ENCODE results near the gene TNRC6A. TPM values are rescaled to one million over a fixed set of nuclear protein-coding genes. Genes with fewer than 3 reads are reported as not detected.
"Not testable (repeated sequence)": the region's sequence is repeated elsewhere in the genome, so short reads cannot be mapped to it uniquely, and the experiment has no call there.

Gene TNRC6A
- polyA plus RNA-seq, 1 donor = 101 TPM

DNA sequence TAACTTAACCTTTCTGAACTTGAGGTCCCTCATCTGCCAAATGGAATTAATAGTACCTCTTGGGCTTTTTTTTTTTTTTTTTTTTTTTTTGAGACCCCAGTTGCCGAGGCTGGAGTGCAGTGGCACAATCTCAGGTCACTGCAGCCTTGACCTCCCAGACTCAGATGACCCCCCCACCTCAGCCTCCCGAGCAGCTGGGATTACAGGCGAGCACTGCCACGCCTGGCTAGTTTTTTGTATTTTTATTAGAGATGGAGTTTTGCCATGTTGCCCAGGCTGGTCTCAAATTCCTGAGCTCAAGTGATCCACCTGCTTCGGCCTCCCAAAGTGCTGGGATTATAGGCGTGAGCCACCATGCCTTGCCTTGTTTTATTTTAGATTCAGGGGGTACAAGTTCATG lies 83.4 kb downstream of the TNRC6A start:
- not testable (repeated sequence) for DNase-seq

- no peak for DNase-seq
These were observed 85.6 kb downstream of the TNRC6A start for GRCh38 chr16:24815021-24815420.

DNA sequence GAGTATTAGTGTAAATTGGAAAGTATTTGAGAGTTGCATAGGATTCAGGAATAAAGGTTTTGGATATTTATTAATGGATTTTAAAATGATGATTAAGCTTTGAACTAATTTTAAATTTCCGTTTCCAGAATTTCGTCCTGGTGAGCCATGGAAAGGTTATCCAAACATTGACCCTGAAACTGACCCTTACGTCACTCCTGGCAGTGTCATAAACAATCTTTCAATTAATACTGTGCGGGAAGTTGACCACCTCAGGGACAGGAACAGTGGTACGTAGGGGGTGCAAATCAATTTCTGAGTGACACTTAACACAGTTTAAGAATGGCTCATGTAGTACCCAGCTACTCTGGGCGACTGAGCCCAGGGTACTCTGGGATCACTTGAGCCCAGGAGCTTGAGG lies 87.2 kb downstream of the TNRC6A start:
- no peak for DNase-seq

DNA sequence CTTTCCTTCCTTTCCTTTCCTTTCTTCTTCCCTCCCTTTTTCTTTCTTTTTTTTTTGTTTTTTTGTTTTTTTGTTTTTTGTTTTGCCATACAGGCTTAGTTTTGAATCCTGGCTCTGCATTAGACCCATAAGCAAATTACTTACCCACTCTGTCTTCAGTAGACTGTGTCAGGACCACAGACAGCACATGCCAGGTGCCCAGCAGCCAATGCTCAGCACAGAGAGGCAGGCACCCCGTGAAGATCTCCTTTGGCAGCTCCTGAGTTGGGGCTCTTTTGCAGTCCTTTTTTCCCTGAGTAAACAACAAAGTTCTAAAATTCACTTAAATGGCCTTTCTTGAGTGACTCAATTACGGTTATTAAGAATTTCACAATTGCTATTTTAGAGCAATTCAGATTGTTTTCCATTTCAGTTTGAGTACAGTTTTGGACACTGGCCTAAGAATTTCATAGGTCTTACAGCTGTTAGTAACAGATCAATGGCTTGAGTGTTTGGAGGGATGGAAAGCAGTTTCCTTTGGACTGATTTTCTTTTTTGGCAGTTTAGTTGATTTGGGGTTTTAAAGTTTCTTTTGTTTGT lies 90.1 kb downstream of the TNRC6A start:
- no peak for DNase-seq

GRCh38 chr16:24820522-24820921 lies 91.1 kb downstream of the TNRC6A start:
- DNase-seq = no peak

DNA sequence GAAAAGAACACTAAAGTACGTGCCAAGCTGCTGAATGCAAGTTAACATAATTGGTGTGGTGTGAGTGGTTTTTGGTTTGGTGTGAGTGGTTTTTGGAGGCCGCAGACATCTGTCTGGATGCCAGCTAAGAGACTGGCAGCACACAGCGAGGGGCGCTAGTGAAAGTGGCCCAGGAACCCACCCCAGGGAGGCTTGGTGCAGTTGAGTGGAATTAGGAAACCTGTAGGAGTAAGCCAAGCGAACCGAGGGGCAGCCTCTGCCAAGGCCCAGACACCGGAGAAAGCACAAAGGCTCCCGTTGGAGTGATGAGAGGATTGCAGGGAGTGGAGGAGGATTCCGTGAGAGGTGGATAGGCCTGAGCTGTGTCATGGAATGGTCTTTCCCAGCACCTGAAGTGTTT lies 91.7 kb downstream of the TNRC6A start:
- no peak for DNase-seq

DNA sequence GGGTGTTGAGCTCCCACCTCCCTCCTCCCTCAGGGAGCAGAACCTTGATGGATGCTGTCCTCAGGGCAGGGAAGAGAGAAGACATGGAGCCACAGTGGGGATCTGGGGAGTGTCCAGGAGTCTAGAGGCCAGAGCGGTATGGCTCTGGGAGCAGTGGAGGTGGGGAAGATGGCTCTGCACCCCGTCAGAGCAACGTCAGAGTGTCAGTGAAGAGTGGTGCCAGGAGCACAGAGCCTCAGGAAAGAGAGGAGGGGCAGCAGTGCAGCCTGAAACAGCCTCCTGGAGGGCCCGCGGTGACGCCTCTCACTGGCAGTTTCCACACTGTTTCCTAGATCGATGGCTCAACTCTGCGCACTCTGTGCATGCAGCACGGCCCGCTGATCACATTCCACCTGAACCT lies 93.1 kb downstream of the TNRC6A start:
- no peak for DNase-seq

- no peak for DNase-seq
These were observed 93.5 kb downstream of the TNRC6A start for GRCh38 chr16:24822974-24823373.

- no peak for DNase-seq
These were observed 96.2 kb downstream of the TNRC6A start for GRCh38 chr16:24825696-24826095.

DNA sequence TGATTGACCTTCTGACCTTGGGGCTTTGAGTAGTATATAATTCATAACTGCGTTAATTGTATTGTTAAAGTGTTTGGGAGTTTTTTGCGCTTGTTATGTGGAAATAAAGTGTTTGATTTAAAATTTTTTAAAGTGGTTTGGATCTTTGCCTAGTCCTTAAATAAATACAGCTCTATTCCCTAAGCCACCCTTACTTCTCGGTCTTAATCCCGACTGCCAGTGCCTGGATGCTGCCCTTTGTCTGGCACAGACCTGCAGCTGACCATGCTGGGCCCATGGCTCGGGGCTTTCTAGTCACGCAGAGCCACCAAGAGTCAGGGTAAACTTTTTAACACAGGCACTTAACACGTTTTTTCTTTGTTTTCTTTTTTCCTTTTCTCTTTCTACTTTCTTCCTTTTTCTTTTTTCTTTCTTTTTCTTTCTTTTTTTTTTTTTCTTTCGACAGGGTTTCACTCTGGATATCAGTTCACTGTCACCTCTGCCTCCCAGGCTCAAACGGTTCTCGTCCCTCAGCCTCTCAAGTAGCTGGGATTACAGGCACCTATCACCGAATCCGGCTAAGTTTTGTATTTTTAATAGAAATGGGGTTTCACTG lies 96.7 kb downstream of the TNRC6A start:
- no peak for DNase-seq

DNA sequence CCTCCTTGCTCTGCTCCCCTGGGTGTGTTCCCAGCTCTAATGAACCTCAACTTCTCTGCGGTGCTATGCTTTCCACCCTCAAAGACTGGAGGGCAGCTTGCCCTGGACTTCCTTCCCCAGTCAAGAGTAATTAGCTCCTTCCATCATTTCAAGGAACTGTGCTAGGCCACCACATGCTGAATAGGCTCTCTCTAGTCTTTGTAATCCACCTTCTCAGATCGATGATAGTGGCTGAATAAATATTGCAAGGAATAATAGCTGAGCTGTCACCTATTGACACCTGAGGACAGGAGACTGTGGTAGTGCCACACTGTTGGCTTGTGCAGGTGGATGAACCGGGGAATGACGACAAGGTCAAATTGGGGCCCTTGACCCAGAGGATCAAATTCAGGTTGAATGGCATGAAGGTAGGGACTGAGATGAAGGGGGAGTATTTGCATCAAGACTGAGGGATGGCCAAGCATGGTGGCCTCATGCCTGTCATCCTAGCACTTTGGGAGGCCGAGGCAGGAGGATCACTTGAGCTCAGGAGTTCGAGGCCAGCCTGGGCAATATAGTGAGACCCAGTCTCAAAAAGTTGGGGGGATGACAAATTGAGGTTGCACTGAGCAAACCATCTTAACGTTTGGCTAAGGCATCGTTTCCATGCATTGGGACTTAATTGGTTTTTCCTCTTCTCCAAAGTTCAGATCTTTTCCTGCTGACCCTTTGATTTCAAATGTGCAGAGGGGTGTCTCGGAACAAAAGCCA lies 97.5 kb downstream of the TNRC6A start:
- no peak for DNase-seq

- DNase-seq = no peak
These were observed 99.7 kb downstream of the TNRC6A start for GRCh38 chr16:24829153-24829552.

- no peak for DNase-seq
These were observed 103.9 kb downstream of the TNRC6A start for GRCh38 chr16:24833352-24833751.

DNA sequence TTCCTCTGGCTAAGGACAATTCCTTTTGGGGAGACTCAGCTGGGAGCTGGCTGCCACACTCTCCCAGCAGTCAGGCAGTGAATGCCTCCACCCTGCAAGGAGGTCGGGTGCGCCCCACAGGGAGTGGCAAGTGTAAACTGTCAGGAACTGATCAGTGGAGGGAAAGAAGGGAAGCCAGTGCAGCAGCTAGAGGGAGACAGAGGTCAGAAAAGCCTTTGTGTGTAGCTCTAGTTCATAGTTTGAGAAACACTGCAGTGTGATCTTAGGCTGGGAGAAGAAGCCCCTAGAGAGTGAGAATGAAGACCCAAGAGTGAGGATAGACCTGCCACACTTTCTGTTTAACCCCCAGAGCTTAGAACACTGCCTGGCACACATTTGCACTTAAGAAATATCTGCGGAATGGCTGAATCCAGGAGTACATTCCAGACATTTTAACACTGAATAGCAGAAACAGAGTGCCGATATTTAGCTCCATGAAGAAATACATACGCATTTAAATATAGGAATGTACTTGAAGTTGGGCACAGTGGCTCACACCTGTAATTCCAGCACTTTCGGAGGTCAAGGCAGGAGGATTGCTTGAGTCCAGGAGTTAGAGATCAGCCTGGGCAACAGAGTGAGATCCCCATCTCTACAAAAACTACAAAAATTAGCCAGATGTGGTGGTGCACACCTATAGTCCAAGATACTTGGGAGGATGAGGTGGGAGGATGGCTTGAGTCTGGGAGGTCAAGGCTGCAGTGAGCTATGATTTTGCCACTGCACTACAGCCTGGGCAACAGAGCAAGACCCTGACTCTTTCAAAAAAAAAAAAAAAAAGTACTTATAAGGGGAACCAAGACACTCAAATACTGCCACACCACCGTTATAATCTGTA lies 105.2 kb downstream of the TNRC6A start:
- DNase-seq = no peak

DNA sequence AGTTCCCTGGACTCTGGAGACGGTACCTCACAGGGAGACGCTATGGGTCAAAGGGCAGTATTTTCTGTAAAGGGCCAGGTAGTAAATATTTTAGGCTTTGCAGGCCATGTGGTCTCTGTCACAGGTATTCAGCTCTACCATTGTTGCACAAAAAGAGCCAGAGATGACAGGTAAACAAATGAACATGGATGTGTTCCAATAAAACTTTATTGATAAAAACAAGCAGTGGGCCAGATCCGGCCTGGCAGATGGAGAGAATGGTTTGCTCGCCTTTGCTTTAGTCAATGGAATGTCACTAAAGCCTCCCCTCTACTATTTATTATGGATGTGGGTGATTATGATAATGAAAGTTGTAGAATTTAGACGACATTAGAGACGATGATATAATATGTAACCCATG lies 107.4 kb downstream of the TNRC6A start:
- DNase-seq = no peak

GRCh38 chr16:24837969-24838368 lies 108.5 kb downstream of the TNRC6A start:
- no peak for DNase-seq

GRCh38 chr16:24838554-24839266 lies 109.3 kb downstream of the TNRC6A start:
- no peak for DNase-seq

DNA sequence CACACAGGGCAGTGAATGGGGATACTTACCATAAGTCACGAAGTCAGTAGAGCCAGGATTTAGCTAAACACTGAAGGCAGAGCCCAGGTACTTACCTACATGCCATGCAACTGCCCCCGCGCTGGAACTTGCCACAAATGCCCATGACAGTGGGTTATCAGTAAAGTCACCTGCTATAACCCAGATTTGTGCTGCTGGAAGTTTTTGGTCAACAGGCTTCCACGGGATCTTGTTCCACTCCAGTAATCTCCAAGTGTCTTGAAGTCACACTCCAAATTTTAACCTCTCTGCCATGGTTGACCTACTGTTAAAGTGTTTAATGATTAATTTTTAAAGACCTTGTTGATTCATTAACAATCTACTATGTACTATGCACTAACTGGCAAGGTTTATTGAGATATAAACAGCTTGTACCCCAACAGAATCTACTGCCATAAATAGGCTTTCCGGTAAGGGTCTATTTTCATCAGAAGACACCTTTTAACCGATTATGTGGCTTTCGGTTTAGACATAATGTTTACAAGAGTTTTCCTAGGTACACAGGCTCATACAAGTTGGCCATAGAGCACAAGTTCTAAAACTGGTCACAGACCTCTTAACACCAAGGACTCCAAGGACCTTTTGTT lies 110.0 kb downstream of the TNRC6A start:
- no peak for DNase-seq

DNA sequence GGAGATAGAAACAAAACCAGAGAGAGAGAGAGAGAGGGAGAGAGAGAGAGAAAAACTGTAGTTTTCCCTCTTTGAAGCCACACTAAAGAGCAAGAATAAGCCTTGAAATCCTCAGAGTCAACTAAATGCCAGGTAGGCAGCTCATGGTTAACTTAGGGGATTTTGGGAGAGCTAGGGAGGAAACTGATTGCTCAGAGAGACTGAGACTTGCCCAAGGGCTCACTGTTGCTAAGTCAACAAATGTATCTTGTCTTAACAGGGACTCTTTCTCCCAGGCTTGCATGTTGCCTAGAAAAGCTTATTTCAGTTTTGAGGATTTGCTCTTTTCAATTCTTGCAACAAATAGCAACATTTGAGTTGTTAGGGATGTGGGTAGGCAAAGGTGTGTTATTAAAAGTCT lies 111.8 kb downstream of the TNRC6A start:
- DNase-seq = no peak

DNA sequence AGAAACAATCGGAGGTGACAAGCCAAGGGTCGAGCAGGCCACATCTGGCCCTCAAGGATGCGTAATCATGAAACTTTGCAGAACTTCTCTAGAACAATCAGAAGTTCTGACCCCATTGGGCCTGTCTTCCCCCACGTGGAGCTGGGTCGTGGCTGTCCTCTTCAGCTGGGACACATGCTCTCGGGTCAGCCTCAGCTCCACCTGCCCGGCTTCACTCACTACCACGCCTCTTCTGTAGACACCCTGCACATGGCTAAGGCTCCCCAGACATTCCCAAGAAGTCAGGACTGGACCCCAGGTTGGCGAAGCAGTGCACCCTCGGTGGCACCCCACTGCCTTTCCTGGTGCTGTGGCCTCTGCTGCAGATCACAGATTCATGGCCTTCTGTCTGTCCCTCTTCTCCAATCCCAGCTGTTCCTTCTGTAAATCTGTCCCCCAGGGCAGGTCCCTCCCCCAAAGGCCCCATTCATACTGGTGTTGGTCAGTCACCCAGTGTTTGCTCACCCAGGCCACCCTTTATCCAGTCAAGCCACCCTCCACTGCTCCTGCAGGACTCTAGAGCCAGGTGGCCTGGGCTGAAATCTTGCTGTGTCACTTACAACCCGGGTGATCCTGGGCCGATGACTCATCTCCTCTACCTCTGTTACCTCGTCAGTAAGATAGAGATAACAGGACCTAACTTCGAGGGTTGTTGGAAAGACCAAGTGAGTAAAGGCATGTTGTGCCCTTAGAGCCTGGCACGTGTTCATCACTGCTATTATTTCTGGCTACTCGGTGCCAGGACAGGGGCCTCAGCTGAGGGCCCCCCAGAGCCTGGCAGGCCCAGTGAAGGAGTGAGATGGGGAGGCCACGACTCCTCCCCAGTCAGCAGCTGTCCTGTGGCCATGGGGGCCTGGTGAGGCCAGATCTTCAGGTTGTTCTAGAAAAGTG lies 114.9 kb downstream of the TNRC6A start:
- DNase-seq = no peak

DNA sequence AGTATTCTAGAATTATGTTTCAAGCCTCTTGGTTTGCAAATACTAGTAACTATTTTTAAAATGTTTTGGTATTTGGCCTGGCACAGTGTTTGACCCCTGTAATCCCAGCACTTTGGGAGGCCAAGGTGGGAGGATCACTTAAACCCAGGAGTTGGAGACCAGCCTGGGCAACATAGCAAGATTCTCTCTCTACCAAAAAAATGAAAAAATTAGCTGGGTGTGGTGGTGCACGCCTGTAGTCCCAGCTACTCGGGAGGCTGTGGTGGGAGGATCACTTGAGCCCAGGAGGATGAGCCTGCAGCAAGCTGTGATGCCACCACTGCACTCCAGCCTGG lies 115.5 kb downstream of the TNRC6A start:
- DNase-seq = not testable (repeated sequence)
